Muscle of back (tissue), 13 donors: ENCODE measurements around the gene CLMP. TPM values are rescaled to one million over a fixed set of nuclear protein-coding genes. Genes with fewer than 3 reads are reported as not detected.

Experiments
- DNase-seq, 3 donors: peaks; one replicate each; pipeline versions ENCODE4 v3.0.0 to v3.0.0-alpha.2; 2013
- long read RNA-seq, 9 donors: transcript quantifications; one replicate each; lab custom pipeline, GENCODE V29; 2026
- polyA plus RNA-seq, 10 donors: library from polyadenylated mRNA; unstranded; fragments of 120-200 nt; gene quantifications; one replicate each; pipeline ENCODE4 v1.2.1, GENCODE V29; 2013; ENCODE audit not compliant: insufficient read length in 10 of 10

The CLMP gene
- polyA plus RNA-seq = 10 to 100 TPM; 16.4 to 41.0 (median 20.3) TPM
- long read RNA-seq, donor 1, full-length matches to known transcripts = 2 of 2 reads
- long read RNA-seq, donor 1, partial matches to known transcripts = 0 of 2 reads
- long read RNA-seq, donor 1, other reads (novel, unspliced or antisense) = 0 of 2 reads
- long read RNA-seq, donor 2, full-length matches to known transcripts = 1 of 1 reads
- long read RNA-seq, donor 2, partial matches to known transcripts = 0 of 1 reads
- long read RNA-seq, donor 2, other reads (novel, unspliced or antisense) = 0 of 1 reads
- long read RNA-seq, donor 3 = 0 reads
- long read RNA-seq, donor 4, full-length matches to known transcripts = 6 of 6 reads
- long read RNA-seq, donor 4, partial matches to known transcripts = 0 of 6 reads
- long read RNA-seq, donor 4, other reads (novel, unspliced or antisense) = 0 of 6 reads
- long read RNA-seq, donor 5, full-length matches to known transcripts = 6 of 6 reads
- long read RNA-seq, donor 5, partial matches to known transcripts = 0 of 6 reads
- long read RNA-seq, donor 5, other reads (novel, unspliced or antisense) = 0 of 6 reads
- long read RNA-seq, donor 6, full-length matches to known transcripts = 5 of 5 reads
- long read RNA-seq, donor 6, partial matches to known transcripts = 0 of 5 reads
- long read RNA-seq, donor 6, other reads (novel, unspliced or antisense) = 0 of 5 reads
- long read RNA-seq, donor 7, full-length matches to known transcripts = 3 of 3 reads
- long read RNA-seq, donor 7, partial matches to known transcripts = 0 of 3 reads
- long read RNA-seq, donor 7, other reads (novel, unspliced or antisense) = 0 of 3 reads
- long read RNA-seq, donor 8, full-length matches to known transcripts = 6 of 6 reads
- long read RNA-seq, donor 8, partial matches to known transcripts = 0 of 6 reads
- long read RNA-seq, donor 8, other reads (novel, unspliced or antisense) = 0 of 6 reads
- long read RNA-seq, donor 9 = 0 reads

- DNase-seq = peak in 2 of 3 donors; percentile 76 to 92
These were observed at the start of gene CLMP for GRCh38 chr11:123195188-123196059. CLMP (minus strand) TSS chr11:123195248; CDS start chr11:123194940, 308 bp downstream.

GRCh38 chr11:123241874-123242543 is 47.0 kb upstream of the CLMP start:
- no peak for DNase-seq

- no peak for DNase-seq
These were observed 46.2 kb upstream of the CLMP start for GRCh38 chr11:123241294-123241693.

GRCh38 chr11:123239191-123240150 is 44.4 kb upstream of the CLMP start:
- peak in 1 of 3 donors; percentile 56 for DNase-seq

DNA sequence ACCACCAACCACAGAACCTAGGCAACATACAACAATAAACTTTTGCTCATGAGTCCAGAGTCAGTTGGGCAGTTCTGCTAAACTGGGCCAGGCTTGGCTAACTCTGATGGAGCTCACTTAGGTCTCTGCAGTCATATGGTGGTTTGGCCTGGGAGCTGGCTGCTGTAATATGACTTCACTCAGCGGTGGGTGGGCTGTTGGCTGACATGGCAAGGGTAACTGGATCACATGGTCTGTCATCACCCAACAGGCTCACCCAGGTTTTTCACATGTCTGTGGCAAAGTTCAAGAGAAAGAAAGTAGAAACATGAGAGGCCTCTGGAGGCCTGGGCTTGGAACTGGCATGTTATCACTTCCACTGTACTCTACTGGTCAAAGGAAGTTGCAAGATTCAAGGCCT is 43.2 kb upstream of the CLMP start:
- no peak for DNase-seq

- no peak for DNase-seq
These were observed 41.8 kb upstream of the CLMP start for GRCh38 chr11:123236879-123237278.

DNA sequence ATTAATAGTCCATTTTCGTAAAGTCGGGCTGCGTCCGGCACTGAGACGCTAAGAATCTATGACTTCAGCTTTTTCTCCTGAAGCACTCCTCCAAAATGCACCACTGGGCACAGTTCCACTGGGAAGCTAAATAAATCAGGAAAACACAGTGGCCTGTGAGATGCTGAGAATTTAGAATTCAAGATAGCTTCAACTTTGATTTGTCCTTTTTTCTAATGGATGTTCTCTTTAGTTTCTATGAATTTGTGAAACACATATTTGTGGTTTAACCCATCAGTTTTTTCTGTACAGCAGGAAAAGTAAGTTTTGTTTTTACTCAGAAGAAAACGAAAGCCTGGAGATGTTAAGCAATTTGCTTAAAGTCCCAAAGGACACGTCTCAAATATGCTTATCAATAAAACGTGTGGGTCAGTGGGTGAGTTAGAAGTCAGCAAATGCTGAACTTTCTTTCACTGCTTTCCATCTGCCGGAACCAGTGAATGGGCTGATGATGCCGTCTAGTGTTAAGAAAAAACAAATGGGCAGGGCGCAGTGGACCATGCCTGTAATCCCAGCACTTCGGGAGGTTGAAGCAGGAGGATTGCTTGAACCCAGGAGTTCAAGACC is 40.7 kb upstream of the CLMP start:
- DNase-seq = no peak

DNA sequence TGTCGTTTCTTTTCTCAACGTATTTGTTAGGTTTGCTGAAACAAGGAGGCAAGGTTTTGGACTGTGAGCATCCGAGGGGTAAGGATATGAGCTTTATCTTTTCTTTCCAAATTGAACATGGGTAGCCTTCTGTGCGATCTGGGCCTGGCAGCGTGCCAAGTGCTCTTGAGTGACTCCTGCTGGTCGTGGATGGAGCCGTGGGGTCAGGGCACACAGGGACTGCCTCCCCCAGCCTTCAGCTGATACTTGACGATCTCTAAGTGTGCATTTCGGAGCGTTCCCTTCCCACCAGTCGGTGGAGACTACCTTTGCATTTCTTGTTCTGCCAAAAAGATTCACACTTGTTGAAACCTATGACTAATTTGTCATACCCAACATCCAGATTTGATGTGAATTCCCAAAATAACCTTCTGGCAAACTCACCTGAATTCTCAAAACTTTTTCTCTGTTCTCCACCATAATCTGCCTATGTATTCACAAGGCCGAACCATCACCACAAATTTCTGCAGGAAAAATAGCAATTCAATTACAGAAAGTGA is 40.1 kb upstream of the CLMP start:
- no peak for DNase-seq

DNA sequence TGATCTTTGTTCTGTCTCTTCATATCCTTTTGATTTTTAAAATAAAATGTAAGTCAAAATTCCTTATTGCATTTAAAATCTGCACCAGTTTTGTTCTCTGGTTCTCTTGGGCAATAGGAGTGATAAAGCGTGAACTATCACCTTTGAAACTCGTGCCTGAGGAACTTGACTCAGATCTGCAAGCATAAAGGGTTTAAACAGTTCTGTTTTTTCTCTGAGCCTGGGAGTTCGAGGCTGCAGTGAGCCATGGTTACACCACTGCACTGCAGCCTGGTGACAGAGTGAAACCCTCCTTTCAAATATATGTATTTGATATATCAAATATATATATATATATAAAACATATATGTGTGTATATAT is 38.9 kb upstream of the CLMP start:
- no peak for DNase-seq

DNA sequence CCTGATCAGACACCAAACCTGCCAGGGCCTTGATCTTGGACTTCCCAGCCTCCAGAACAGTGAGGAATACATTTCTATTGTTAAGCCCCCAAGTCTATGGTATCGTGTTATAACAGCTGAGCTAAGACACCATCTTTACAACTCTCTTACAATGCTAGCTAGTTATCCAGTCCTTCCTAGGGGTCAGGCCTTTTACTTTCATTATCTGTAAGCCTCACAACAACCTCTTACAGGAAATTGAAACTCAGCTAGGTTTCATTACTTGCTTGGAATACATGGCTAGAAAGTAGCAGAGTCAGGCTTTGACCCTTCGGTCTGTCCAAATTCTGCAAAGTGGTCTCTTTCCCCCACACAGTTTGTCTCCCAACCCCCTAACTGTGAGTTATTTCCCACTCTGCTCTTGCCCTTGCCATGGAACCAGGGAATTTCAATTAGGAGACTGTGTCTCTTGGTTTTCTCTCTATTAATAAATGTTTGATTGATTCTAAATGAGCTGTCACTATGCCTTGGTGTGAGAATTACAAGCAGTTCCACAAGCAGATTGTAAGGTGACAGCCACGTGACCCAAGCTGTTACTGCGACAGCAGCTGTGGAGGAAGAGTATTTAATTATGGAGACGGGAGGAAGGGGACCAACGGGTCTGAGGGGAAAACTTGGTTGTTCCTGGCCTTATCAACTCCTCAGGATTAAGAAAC is 38.4 kb upstream of the CLMP start:
- DNase-seq = no peak

- no peak for DNase-seq
These were observed 36.7 kb upstream of the CLMP start for GRCh38 chr11:123231777-123232176.

DNA sequence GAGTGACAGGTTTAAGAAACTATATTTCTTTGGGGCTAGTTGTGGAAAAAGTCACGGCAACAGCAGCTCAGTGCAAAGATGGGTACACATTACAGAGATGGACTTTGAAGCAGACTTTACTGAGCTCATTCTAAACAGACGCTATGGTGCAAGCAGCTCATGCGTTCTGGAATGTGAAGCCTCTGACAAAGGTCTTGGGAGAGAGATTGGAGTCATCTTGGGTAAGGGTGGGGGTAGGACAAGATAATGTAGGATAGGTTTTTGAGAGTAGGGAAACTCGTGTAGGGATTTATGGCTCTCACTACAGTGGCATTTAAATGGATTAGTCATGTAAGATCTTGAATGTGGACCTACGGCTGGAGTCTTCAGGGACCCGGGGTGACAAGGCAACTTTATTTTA is 36.2 kb upstream of the CLMP start:
- peak in 1 of 3 donors; percentile 83 for DNase-seq

DNA sequence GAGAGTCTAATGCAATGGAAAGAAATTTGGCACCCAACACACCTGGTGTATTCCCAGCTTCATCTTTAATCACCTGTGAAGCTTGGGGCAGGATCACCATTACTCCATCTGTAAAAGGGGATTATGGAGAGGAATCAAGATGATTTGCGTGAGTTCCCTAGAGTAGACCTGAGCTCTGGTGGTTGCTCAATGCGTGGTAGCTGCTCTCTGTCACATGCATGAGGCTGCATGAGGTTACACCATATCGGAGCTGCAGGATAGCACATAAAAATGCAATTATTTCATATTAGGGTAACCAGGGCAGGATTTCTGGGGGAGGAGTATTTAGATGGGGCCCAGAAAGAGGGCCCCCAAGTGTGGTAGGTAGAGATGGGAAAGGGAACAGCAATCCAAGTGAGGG is 35.3 kb upstream of the CLMP start:
- no peak for DNase-seq

DNA sequence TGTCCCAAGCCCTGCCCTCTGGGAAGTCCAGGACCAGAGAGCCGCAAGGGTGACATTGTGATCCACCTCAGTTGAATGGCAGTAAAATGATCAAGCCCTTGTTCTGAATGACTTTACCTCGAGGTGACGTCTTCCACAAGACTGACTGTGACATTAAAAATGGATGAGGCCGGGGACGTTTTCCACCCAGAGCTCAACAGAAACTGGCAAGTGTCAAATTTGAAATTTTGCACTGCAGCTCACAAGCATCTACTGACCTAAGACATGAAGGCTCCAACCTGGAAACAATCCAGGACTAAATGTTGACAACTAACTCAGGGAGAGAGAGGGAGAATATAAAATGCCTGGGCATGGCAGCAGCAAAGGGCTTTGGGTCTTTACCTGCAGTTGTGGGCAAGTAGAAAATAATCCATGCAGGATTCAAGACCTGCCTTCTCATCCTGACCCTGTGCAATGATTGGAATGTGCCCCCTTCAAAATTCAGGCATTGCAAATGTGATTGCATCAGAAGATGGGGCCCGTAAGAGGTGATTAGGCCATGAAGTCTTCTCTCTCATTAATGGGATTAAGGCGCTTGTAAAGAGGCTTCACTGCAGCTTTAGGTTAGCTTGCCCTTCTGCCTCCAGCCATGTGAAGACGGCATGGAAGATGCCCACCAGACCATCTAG is 33.6 kb upstream of the CLMP start:
- no peak for DNase-seq

DNA sequence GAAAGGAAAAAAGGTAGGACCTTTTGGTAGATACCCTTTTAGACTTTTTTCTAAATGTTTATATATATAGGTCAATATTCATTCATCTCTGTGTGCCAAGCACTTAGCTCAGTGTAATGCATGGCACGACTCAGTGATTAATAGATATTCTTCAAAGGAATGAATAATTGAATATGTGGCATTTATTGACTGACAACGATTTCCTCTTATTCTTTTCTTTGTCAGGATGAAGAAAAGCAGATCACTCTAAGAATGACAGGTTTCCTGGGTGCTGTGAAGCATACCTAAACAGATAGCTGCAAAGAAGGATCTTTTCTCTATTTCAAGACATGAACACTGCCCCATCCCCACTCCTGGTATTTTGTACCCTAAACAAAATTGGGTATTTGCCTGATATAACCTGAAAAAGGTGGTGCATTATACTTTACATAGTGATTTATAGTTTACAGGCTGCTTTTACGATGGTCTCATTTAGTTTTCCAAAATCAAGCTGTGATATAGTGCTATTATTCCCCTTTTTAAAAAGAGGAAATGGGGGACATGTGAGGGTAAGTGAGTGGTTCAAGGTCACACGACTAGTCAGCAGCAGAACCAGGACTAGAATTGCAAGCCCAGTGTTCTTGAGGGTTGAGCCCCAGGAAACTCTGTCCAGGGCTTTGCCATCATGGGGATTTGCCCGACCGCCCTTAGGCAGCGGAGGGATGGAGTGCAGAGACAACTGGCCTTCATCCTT is 32.9 kb upstream of the CLMP start:
- DNase-seq = no peak

DNA sequence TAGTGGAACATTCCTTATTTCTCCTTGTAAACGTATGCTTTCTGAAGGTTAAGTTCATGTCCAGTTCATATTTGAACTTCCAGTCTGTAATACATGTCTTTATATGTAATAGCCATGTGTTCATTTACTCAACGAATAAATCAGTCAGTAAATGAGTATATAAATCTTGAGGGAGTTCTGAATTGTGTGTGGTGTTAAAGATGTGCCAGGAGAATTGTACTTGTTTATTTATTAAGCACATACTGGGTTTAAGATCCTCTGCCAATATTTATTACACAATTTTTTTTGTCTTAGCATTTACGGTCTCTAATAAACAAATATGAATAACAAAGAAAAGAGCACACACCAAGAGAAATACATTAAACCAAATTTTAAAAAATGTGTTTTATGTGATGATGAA is 26.5 kb upstream of the CLMP start:
- DNase-seq = no peak

GRCh38 chr11:123221096-123221561 is 26.1 kb upstream of the CLMP start:
- no peak for DNase-seq
